Esophagus mucosa (tissue), 1 donor: Measurements from ENCODE around the gene UGT1A8. TPM values are rescaled to one million over a fixed set of nuclear protein-coding genes. Genes with fewer than 3 reads are reported as not detected.

Experiments used
- ATAC-seq: fragments of 200-7000 bp; cut with Tn5 transposase; one replicate; pipeline ENCODE4 v1.9.1; 2020
- total RNA-seq: library from RNA; stranded (reverse); gene quantifications from one replicate; pipeline ENCODE4 v1.2.4, GENCODE V29; 2023
- donor health status: DM: yes; HTN: yes; CAD: no.

Gene UGT1A8
- total RNA-seq, 1 donor from 2014 or later = 0.16 TPM

DNA sequence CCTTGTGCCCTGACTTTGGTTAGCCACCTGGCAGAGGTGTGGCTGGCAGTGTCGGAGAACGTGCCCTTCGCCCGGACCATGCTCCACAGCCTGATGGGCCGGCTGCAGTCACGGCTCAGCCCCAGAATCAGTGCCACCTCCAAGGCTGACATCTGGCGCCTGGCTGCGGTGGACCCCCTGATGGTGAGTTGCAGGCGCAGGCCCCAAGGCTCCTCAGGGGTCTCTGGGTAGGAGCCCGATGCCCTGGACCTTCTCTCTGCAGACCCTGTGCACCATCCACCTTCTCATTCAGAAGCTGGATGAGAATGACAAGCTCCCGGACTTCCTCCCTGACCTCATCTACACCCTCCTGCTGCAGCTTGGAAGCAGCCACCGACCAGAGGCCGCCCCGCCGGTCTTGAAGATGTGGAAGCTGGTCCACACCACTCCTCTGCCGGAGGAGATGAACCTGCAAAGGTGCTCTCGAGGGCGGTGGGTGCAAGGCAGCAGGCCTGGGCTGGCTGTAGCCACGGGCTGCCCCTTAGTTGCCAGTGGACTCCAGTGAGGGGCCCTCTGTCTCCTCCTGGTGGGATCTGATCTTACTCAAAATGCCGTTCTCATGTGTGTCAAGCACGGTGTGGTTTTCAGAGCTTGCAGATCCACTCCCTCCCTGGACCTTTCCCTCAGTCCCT is 204.8 kb downstream of the UGT1A8 start:
- no peak for ATAC-seq

Other genes starting within 250 kb of the UGT1A8 start
- 28.6 TPM for gene USP40, start 50.9 kb upstream of the UGT1A8 start, total RNA-seq
- gene UGT1A10, start 18.8 kb downstream of the UGT1A8 start, total RNA-seq = 6.9 TPM
- gene UGT1A9, start 54.3 kb downstream of the UGT1A8 start, total RNA-seq = 0.08 TPM
- gene UGT1A7, start 64.3 kb downstream of the UGT1A8 start, total RNA-seq = 13.9 TPM
- gene UGT1A6, start 75.3 kb downstream of the UGT1A8 start, total RNA-seq = 11.2 TPM
- gene UGT1A5, start 95.3 kb downstream of the UGT1A8 start, total RNA-seq = 0.68 TPM
- 0.80 TPM for gene UGT1A4, start 101.1 kb downstream of the UGT1A8 start, total RNA-seq
- gene UGT1A3, start 111.4 kb downstream of the UGT1A8 start, total RNA-seq = 0.28 TPM
- gene UGT1A1, start 142.6 kb downstream of the UGT1A8 start, total RNA-seq = 0.56 TPM
- 0.52 TPM for gene MROH2A, start 160.7 kb downstream of the UGT1A8 start, total RNA-seq
- 9.4 TPM for gene HJURP, start 236.9 kb downstream of the UGT1A8 start, total RNA-seq